H1 (cell line): ENCODE data around the gene SERPINF2. TPM values are rescaled to one million over a fixed set of nuclear protein-coding genes. Genes with fewer than 3 reads are reported as not detected.

ENCODE experiments used
- CTCF ChIA-PET: fragments of 300-600 bp; sonication (Branson Sonifier 250); formaldehyde crosslinking; loops from one replicate; lab custom pipeline; 2021; ENCODE audit not compliant: partially characterized antibody; lab: Charles Lee
- POLR2A ChIA-PET: fragments of 300-600 bp; sonication (Branson Sonifier 250); formaldehyde crosslinking; loops from one replicate; lab custom pipeline; 2021; ENCODE audit warnings: inconsistent platforms; ENCODE audit not compliant: partially characterized antibody; lab: Charles Lee
- DNase-seq, 2 experiments: peaks; one replicate each; pipeline versions ENCODE4 v3.0.0 to v3.0.0-alpha.2; 2010 to 2022; ENCODE audit warnings: low spot score in 2 of 2, low read depth in 1 of 2, mixed read lengths in 1 of 2
- FAIRE-seq: peaks from 2 replicates; lab custom pipeline; 2011; peaks lifted over from hg19 to GRCh38; lab: Jason Lieb, UNC
- H2AFZ ChIP-seq: 2 replicates; pipeline ENCODE4 v1.8.1; 2012; ENCODE audit warnings: low read length, inconsistent platforms
- H2AK5ac ChIP-seq: 2 replicates; pipeline ENCODE4 v1.6.1; 2013; ENCODE audit warnings: low read depth, low read length
- H2BK120ac ChIP-seq: replicated peaks from 2 replicates; pipeline ENCODE3; 2013; ENCODE audit warnings: low read depth, low read length, inconsistent platforms
- H2BK12ac ChIP-seq: 2 replicates; pipeline ENCODE4 v1.6.1; 2013; ENCODE audit warnings: low read depth, low read length
- H2BK15ac ChIP-seq: 2 replicates; pipeline ENCODE4 v1.6.1; 2013; ENCODE audit warnings: low read length
- H2BK20ac ChIP-seq: 2 replicates; pipeline ENCODE4 v1.6.1; 2013; ENCODE audit warnings: low read length
- H2BK5ac ChIP-seq: 2 replicates; pipeline ENCODE4 v1.6.1; 2013; ENCODE audit warnings: low read depth, low read length
- H3K14ac ChIP-seq: 2 replicates; pipeline ENCODE4 v1.6.1; 2013; ENCODE audit warnings: inconsistent platforms; ENCODE audit not compliant: insufficient read length
- H3K18ac ChIP-seq: 2 replicates; pipeline ENCODE4 v1.6.1; 2013; ENCODE audit warnings: low read length; ENCODE audit errors: extremely low read depth
- H3K23ac ChIP-seq: 2 replicates; pipeline ENCODE4 v1.6.1; 2013; ENCODE audit warnings: inconsistent platforms; ENCODE audit not compliant: insufficient read length
- H3K23me2 ChIP-seq: 2 replicates; pipeline ENCODE4 v1.6.1; 2013; ENCODE audit warnings: low read depth, low read length
- H3K27ac ChIP-seq: 2 replicates; pipeline ENCODE4 v1.6.1; 2011; ENCODE audit warnings: low read depth, low read length, inconsistent platforms
- H3K27me3 ChIP-seq, 4 experiments: replicated peaks in 1 of 4; 1 replicate in 1 of 4; 2 replicates in 3 of 4; pipeline versions ENCODE4 v1.6.1 to v1.8.1; 2011 to 2013; ENCODE audit warnings: low read length in 3 of 4, mild to moderate bottlenecking in 3 of 4, inconsistent platforms in 2 of 4, mixed read lengths in 2 of 4, moderate library complexity in 1 of 4; ENCODE audit not compliant: control insufficient read depth in 3 of 4, insufficient read depth in 3 of 4; ENCODE audit errors: extremely low read depth in 1 of 4
- H3K36me3 ChIP-seq, 4 experiments: 2 replicates each; pipeline versions ENCODE4 v1.6.1 to v1.8.1; 2011 to 2013; ENCODE audit warnings: mild to moderate bottlenecking in 4 of 4, low read length in 3 of 4, moderate library complexity in 2 of 4, control low read depth in 1 of 4, inconsistent platforms in 1 of 4; ENCODE audit not compliant: insufficient read depth in 4 of 4, control insufficient read depth in 2 of 4
- H3K4ac ChIP-seq: replicated peaks from 2 replicates; pipeline ENCODE3; 2013; ENCODE audit warnings: low read length, low read depth, mixed read lengths, inconsistent platforms; ENCODE audit not compliant: insufficient read length
- H3K4me1 ChIP-seq, 4 experiments: replicated peaks in 1 of 4; 1 replicate in 1 of 4; 2 replicates in 3 of 4; pipeline versions ENCODE4 v1.6.1 to v1.8.1; 2011 to 2013; ENCODE audit warnings: low read length in 3 of 4, inconsistent platforms in 2 of 4, mixed read lengths in 1 of 4; ENCODE audit not compliant: insufficient read depth in 4 of 4, control insufficient read depth in 3 of 4
- H3K4me2 ChIP-seq, 2 experiments: 2 replicates each; pipeline versions ENCODE4 v1.6.1 to v1.8.1; 2011 to 2013; ENCODE audit warnings: low read depth in 2 of 2, low read length in 2 of 2, control low read depth in 1 of 2, inconsistent platforms in 1 of 2, mild to moderate bottlenecking in 1 of 2; ENCODE audit not compliant: insufficient read depth in 1 of 2
- H3K4me3 ChIP-seq, 4 experiments: fragments of 200-600, 300-600 bp in 1 of 4; sonication (generic), shearing (Covaris generic), sonication (Bioruptor Twin) in 1 of 4; 2 replicates each; pipeline versions ENCODE4 v1.5.1 to v1.8.1; 2011 to 2016; ENCODE audit warnings: low read length in 4 of 4, low read depth in 3 of 4, control low read depth in 2 of 4, inconsistent platforms in 2 of 4, mild to moderate bottlenecking in 2 of 4, mixed read lengths in 1 of 4, moderate library complexity in 1 of 4; ENCODE audit not compliant: insufficient read depth in 2 of 4; ENCODE audit errors: extremely low read depth in 1 of 4
- H3K56ac ChIP-seq: replicated peaks from 2 replicates; pipeline ENCODE3; 2013; ENCODE audit warnings: low read depth, mild to moderate bottlenecking, mixed read lengths, low read length, inconsistent platforms; ENCODE audit not compliant: insufficient read length
- H3K79me1 ChIP-seq: 2 replicates; pipeline ENCODE4 v1.6.1; 2013; ENCODE audit warnings: low read depth, low read length, control low read depth
- H3K79me2 ChIP-seq, 2 experiments: 2 replicates each; pipeline versions ENCODE4 v1.6.1 to v1.8.1; 2012 to 2013; ENCODE audit warnings: low read length in 2 of 2, mild to moderate bottlenecking in 2 of 2, inconsistent platforms in 1 of 2; ENCODE audit not compliant: insufficient read depth in 2 of 2, control insufficient read depth in 1 of 2
- H3K9ac ChIP-seq, 4 experiments: replicated peaks in 1 of 4; 1 replicate in 1 of 4; 2 replicates in 3 of 4; pipeline versions ENCODE4 v1.6.1 to v1.8.1; 2011 to 2013; ENCODE audit warnings: low read depth in 3 of 4, low read length in 3 of 4, control low read depth in 2 of 4, mild to moderate bottlenecking in 2 of 4, moderate library complexity in 2 of 4, inconsistent platforms in 1 of 4; ENCODE audit errors: extremely low read depth in 1 of 4
- H3K9me3 ChIP-seq, 2 experiments: 2 replicates each; pipeline versions ENCODE4 v1.6.1 to v1.8.1; 2012 to 2013; ENCODE audit warnings: mild to moderate bottlenecking in 2 of 2, moderate library complexity in 2 of 2, control low read depth in 1 of 2, inconsistent platforms in 1 of 2, low read depth in 1 of 2, low read length in 1 of 2, mixed read lengths in 1 of 2; ENCODE audit not compliant: insufficient read depth in 2 of 2
- H4K20me1 ChIP-seq, 2 experiments: replicated peaks in 1 of 2; 2 replicates each; pipeline versions ENCODE3 to v1.8.1; 2011 to 2013; ENCODE audit warnings: inconsistent platforms in 2 of 2, low read length in 2 of 2, mild to moderate bottlenecking in 1 of 2; ENCODE audit not compliant: insufficient read depth in 2 of 2, control insufficient read depth in 1 of 2
- H4K5ac ChIP-seq: 2 replicates; pipeline ENCODE4 v1.6.1; 2013; ENCODE audit warnings: low read length, low read depth, mixed read lengths, inconsistent platforms; ENCODE audit not compliant: insufficient read length
- H4K8ac ChIP-seq: 2 replicates; pipeline ENCODE4 v1.8.0; 2013; ENCODE audit warnings: mild to moderate bottlenecking, moderate library complexity, low read length, inconsistent platforms; ENCODE audit not compliant: insufficient read depth; ENCODE audit errors: extremely low read depth
- H4K91ac ChIP-seq: replicated peaks from 2 replicates; pipeline ENCODE3; 2013; ENCODE audit warnings: low read length, mixed read lengths, inconsistent platforms; ENCODE audit not compliant: insufficient read length
- GABPA ChIP-seq: IDR thresholded peaks from 2 replicates; pipeline ENCODE4 v1.6.1; 2011; ENCODE audit warnings: mild to moderate bottlenecking, low read length, moderate library complexity, borderline replicate concordance; ENCODE audit not compliant: insufficient read depth
- JUND ChIP-seq: IDR thresholded peaks from 2 replicates; pipeline ENCODE4 v1.6.1; 2011; ENCODE audit warnings: mild to moderate bottlenecking, improper control_type of control experiment, low read length
- KDM5A ChIP-seq: fragments of 200-600 bp; IDR thresholded peaks from 2 replicates; pipeline ENCODE4 v1.7.1; 2012; ENCODE audit warnings: mild to moderate bottlenecking, low read length, inconsistent platforms, mixed read lengths
- POLR2A ChIP-seq, 2 experiments: IDR thresholded peaks; 1 replicate in 1 of 2; 2 replicates in 1 of 2; pipeline ENCODE4 v1.6.1; 2011; ENCODE audit warnings: low read depth in 2 of 2, low read length in 2 of 2, mild to moderate bottlenecking in 2 of 2; ENCODE audit errors: control extremely low read depth in 1 of 2
- RFX5 ChIP-seq: IDR thresholded peaks from 2 replicates; pipeline ENCODE4 v1.6.1; 2011; ENCODE audit warnings: low read depth, low read length, improper control_type of control experiment, borderline replicate concordance
- SIX5 ChIP-seq: IDR thresholded peaks from 2 replicates; pipeline ENCODE4 v1.6.1; 2011; ENCODE audit warnings: mild to moderate bottlenecking, low read depth, low read length
- SP2 ChIP-seq: IDR thresholded peaks from 2 replicates; pipeline ENCODE4 v1.6.1; 2012; ENCODE audit warnings: mild to moderate bottlenecking, low read length, inconsistent platforms
- TBP ChIP-seq: IDR thresholded peaks from 2 replicates; pipeline ENCODE4 v1.6.1; 2011; ENCODE audit warnings: low read depth, low read length, improper control_type of control experiment
- WGBS, 2 experiments: shearing (Covaris generic) in 1 of 2; methylation state at CpG; one replicate each; pipeline versions ENCODE4 v1.1.6 to v1.1.7; 2013 to 2015; ENCODE audit warnings: low lambda C conversion rate in 2 of 2, mixed read lengths in 2 of 2, inconsistent platforms in 1 of 2, low coverage in 1 of 2, missing lambda C conversion rate in 1 of 2; ENCODE audit not compliant: insufficient replicate concordance in 2 of 2, insufficient coverage in 1 of 2, insufficient read length in 1 of 2; ENCODE audit errors: extremely low coverage in 1 of 2, missing lambda C conversion rate in 1 of 2; 5-methylcytosine and 5-hydroxymethylcytosine counted together
- polyA plus RNA-seq, 7 experiments: library from polyadenylated mRNA; depleted of rRNA in 3 of 7; stranded (reverse) in 5 of 7; unstranded in 2 of 7; fragments of >200 nt in 5 of 7; fragments of 200-250 nt in 2 of 7; gene quantifications; 1 replicate in 5 of 7; 2 replicates in 1 of 7; 4 replicates in 1 of 7; pipeline versions ENCODE4 v1.2.1 to v1.2.3, GENCODE V29; 2011 to 2013; ENCODE audit warnings: missing spikeins in 2 of 7, mixed read lengths in 2 of 7
- total RNA-seq: library from RNA; stranded (reverse); fragmentation: NEBNext Ultra II Directional; extraction: Animal tissue kit (Norgen Biotek cat#: 25700); gene quantifications from 2 replicates; pipeline ENCODE4 v1.2.1, GENCODE V29; 2021

Gene SERPINF2
- total and polyA plus RNA-seq, 2 of the 8 experiments (the other 6 are each of a cell fraction or from before 2014, with no cell fraction given), result 1.8 to 3.2 TPM

DNA sequence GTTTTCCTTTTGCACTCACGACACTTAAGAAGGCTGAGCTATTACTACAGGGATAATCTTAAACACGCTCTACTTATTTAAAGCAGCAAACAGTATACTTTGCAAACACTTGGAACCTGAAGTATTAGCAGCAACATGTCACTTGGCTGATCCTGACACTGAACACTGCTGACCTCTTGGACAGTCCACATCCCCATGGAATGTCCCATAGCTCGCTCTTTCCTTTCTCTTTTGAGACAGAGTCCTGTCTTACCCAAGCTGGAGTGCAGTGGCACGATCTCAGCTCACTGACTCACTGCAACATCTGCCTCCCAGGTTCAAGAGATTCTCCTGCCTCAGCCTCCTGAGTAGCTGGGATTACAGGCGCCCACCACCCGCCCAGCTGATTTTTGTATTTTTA lies 60.6 kb downstream of the SERPINF2 start:
- no peaks in the 10 kb centered on the region for H3K27me3 ChIP-seq
- no peak overlapping the region for H3K4me2 ChIP-seq
- H3K18ac ChIP-seq, result no peak overlapping the region
- no peaks in the 10 kb centered on the region; a peak in 1 of 4 replicates for H3K79me2 ChIP-seq
- no peaks in the 10 kb centered on the region; the same call in 1 of the 2 replicates for H3K79me1 ChIP-seq
- no peak overlapping the region for H2BK20ac ChIP-seq
- no peak overlapping the region for H3K4me3 ChIP-seq
- no peaks in the 10 kb centered on the region for H3K9me3 ChIP-seq
- H2BK120ac ChIP-seq, result no peak overlapping the region
- no peaks in the 10 kb centered on the region for H3K4me1 ChIP-seq
- H3K23me2 ChIP-seq, result no peaks in the 10 kb centered on the region
- ChIA-PET CTCF (interaction anchor here (0.6 to 1.4 kb wide), 5 partner anchors 8 to 442 kb away, joined by 3 to 5 read pairs (median 3); no protein-coding TSS in a partner anchor), POLR2A (interaction anchor here (0.6 to 0.9 kb wide), 3 partner anchors 29 to 334 kb away, joined by 3 read pairs; no protein-coding TSS in a partner anchor)
- no peak overlapping the region for H2AFZ ChIP-seq
- H2BK12ac ChIP-seq, result no peak overlapping the region
- H3K27ac ChIP-seq, result no peak overlapping the region
- no peak overlapping the region for H4K91ac ChIP-seq
- H4K5ac ChIP-seq, result no peak overlapping the region
- H3K56ac ChIP-seq, result no peak overlapping the region
- peaks cover 0 to 2% of the 10 kb centered on the region in 2 experiments for H4K20me1 ChIP-seq
- no peak overlapping the region for H3K4ac ChIP-seq
- H2BK15ac ChIP-seq, result no peak overlapping the region
- FAIRE-seq (no peak), DNase-seq (no peak)
- no peak for TF ChIP-seq JUND
- no peak for TF ChIP-seq KDM5A
- TF ChIP-seq POLR2A (IDR thresholded peaks at IDR 0.05; ENCODE audit: control extremely low read depth in 1 of 2, low read depth in 2 of 2, low read length in 2 of 2), result no peak
- no peak for TF ChIP-seq SIX5
- TF ChIP-seq TBP, result no peak
- no peak for TF ChIP-seq SP2
- no peak for TF ChIP-seq GABPA
- TF ChIP-seq RFX5, result no peak
- peaks cover 0 to 28% (median 23%) of the 10 kb centered on the region in 4 experiments; a peak in 7 of 8 replicates for H3K36me3 ChIP-seq
- no peak overlapping the region for H2AK5ac ChIP-seq
- no peak overlapping the region for H3K14ac ChIP-seq
- WGBS, 2 experiments, result 86% methylated on average over 6 of the region's 6 CpGs; no CpG with 5 or more reads in 1 of the 2 experiments
- H4K8ac ChIP-seq, result no peak overlapping the region
- H3K23ac ChIP-seq, result no peak overlapping the region
- no peak overlapping the region for H3K9ac ChIP-seq
- no peak overlapping the region for H2BK5ac ChIP-seq
